Loucy (cell line): ENCODE measurements around the gene COPS7A.

Experiments
- EZH2phosphoT487 ChIP-seq: fragments of 200-600 bp; IDR thresholded peaks from 2 replicates; pipeline ENCODE4 v1.6.1; 2018; ENCODE audit warnings: antibody characterized with exemption, mild to moderate bottlenecking, moderate library complexity, borderline replicate concordance
- TF ChIP-seq, protein P1 (sequence below): fragments of 200-600 bp; sonication (generic); conservative IDR thresholded peaks from 2 replicates; pipeline ENCODE4 v1.5.1; 2014; ENCODE audit warnings: mild to moderate bottlenecking, antibody characterized with exemption, low read length

DNA sequence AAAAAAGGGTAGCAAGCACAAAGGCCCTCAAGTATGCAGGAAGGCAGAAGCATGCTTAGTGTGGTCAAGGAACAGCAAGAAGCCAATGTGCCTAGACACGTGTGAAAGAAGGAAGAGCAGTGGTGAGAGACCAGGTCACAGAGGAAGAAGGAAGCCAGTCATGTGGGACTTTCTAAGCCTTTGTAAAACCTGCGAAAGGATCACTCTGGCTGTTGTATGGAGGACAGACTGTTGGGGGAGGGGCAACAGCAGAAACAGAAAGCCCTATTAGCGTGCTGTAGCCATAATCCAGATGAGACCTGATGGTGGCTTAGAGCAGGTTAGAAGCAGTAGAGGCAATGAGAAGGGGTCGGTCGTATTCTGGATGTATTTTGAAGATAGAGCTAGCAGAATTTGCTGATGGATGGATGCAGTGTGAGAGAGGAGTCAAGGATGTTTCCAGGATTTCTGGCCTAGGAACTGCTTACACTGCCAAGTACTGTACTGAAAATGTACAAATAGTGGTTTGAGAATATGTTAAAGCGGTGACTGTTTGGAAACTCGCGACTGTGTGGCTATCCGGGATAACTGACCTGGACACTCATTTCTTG, 34.8 kb downstream of the COPS7A start:
- TF ChIP-seq, protein P1, sequence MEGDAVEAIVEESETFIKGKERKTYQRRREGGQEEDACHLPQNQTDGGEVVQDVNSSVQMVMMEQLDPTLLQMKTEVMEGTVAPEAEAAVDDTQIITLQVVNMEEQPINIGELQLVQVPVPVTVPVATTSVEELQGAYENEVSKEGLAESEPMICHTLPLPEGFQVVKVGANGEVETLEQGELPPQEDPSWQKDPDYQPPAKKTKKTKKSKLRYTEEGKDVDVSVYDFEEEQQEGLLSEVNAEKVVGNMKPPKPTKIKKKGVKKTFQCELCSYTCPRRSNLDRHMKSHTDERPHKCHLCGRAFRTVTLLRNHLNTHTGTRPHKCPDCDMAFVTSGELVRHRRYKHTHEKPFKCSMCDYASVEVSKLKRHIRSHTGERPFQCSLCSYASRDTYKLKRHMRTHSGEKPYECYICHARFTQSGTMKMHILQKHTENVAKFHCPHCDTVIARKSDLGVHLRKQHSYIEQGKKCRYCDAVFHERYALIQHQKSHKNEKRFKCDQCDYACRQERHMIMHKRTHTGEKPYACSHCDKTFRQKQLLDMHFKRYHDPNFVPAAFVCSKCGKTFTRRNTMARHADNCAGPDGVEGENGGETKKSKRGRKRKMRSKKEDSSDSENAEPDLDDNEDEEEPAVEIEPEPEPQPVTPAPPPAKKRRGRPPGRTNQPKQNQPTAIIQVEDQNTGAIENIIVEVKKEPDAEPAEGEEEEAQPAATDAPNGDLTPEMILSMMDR, result no peak
- no peak for TF ChIP-seq EZH2phosphoT487
